ENCODE data around the gene HUWE1.

Gene HUWE1

GRCh38 chrX:53622431-53622830, 64.1 kb downstream of the HUWE1 start:
- H3K27ac Mint-ChIP-seq: peak overlapping the region in 1 of 2 donors; percentile 77
- ATAC-seq (replicated peaks) (no peak), DNase-seq (no peak)
- H3K4me1 Mint-ChIP-seq (ENCODE audit: low read depth in 2 of 2): peaks cover 3 to 11% of the 10 kb centered on the region in 2 donors
- peaks cover 75% of the 10 kb centered on the region for H3K36me3 Mint-ChIP-seq (ENCODE audit: insufficient read depth)
- no peaks in the 10 kb centered on the region for H3K27me3 Mint-ChIP-seq
- no peaks in the 10 kb centered on the region for H3K9me3 Mint-ChIP-seq
- no peak overlapping the region for H3K4me3 Mint-ChIP-seq

DNA sequence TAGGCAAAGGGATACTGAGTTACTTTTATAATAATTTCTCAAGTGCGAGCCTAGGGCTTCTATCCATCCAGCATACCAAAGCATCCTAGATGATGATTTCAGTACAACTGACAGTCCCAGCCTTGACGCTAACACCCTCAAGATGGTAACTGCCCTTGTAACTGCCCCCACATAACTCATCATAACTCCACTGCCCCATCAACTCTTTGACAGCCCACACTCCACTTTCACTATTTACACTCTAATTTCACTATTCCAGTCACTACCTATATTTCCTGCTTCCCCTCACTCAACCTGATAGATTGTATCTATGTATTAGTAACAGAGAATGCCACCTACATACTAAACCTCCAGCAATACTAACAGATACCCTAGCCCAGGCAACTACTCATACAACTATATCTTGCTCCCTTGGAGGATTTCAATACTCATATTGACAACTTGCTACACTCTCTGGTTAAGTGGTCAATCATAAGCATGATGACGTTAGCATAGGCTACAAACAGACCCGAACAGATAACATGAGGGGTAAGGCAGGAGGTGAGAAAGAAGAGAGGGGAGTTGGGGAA, 65.0 kb downstream of the HUWE1 start:
- peaks cover 3 to 11% of the 10 kb centered on the region in 2 donors for H3K4me1 Mint-ChIP-seq (ENCODE audit: low read depth in 2 of 2)
- peak overlapping the region in 1 of 2 donors; percentile 77 for H3K27ac Mint-ChIP-seq
- ATAC-seq (replicated peaks): no peak
- no peak overlapping the region for H3K4me3 Mint-ChIP-seq
- no peaks in the 10 kb centered on the region for H3K9me3 Mint-ChIP-seq
- no peaks in the 10 kb centered on the region for H3K27me3 Mint-ChIP-seq
- DNase-seq: no peak
- peaks cover 76% of the 10 kb centered on the region for H3K36me3 Mint-ChIP-seq (ENCODE audit: insufficient read depth)

DNA sequence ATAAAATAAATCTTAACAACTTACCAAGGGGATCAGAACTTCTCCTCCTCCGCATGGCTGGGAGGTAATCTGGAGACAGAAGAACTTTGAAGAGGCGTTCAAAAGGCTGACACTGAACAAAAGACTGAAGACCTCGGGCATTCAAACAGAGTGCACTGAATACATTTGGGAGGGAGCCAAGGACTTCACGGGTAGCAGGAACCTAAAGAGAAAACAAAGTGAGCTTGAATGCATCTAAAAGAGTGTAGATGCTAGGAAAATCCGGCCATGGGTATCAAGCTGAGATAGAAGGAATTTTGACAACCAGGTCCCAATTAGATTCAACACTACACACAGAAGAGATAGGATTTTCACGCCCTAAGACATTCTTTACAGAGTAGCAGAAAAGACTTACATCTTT, 69.6 kb downstream of the HUWE1 start:
- no peaks in the 10 kb centered on the region for H3K27me3 Mint-ChIP-seq
- H3K4me3 Mint-ChIP-seq: no peak overlapping the region
- H3K27ac Mint-ChIP-seq: no peak overlapping the region
- peaks cover 73% of the 10 kb centered on the region for H3K36me3 Mint-ChIP-seq (ENCODE audit: insufficient read depth)
- no peaks in the 10 kb centered on the region for H3K9me3 Mint-ChIP-seq
- H3K4me1 Mint-ChIP-seq (ENCODE audit: low read depth in 2 of 2): peaks cover 4 to 6% of the 10 kb centered on the region in 2 donors
- no peak for ATAC-seq (replicated peaks)
- no peak for DNase-seq

GRCh38 chrX:53606456-53606855, 80.1 kb downstream of the HUWE1 start:
- peaks cover 87% of the 10 kb centered on the region for H3K36me3 Mint-ChIP-seq (ENCODE audit: insufficient read depth)
- ATAC-seq (replicated peaks): no peak
- no peaks in the 10 kb centered on the region for H3K27me3 Mint-ChIP-seq
- H3K9me3 Mint-ChIP-seq: no peaks in the 10 kb centered on the region
- no peak overlapping the region for H3K4me3 Mint-ChIP-seq
- no peak for DNase-seq
- H3K4me1 Mint-ChIP-seq (ENCODE audit: low read depth in 2 of 2): peaks cover 0 to 3% of the 10 kb centered on the region in 2 donors
- no peak overlapping the region for H3K27ac Mint-ChIP-seq

DNA sequence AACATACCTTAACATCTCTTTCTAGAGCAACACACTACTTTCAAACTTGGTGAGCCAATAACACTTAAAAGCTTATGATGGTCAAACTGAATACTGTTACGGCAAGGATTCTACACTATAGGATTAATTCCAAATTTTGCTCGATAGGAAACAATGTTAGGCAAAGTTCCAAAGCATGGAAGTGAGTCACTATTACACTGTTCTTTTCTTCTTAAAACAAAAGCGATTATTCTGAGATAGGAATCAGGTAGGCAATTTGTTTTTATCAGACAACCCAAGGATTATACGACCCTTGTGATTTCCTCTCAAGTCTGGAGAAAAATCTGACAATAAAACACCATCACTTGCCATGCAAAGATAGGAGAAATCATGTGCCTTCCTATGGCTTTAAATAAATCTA, 81.5 kb downstream of the HUWE1 start:
- Mint-ChIP-seq H3K9me3 (no peaks in the 10 kb centered on the region), H3K4me3 (no peak overlapping the region), H3K36me3 (ENCODE audit: insufficient read depth) (peaks cover 86% of the 10 kb centered on the region), H3K27me3 (no peaks in the 10 kb centered on the region), H3K4me1 (ENCODE audit: low read depth in 2 of 2) (peaks cover 0 to 3% of the 10 kb centered on the region in 2 donors), H3K27ac (no peak overlapping the region)
- DNase-seq (no peak), ATAC-seq (replicated peaks) (no peak)

GRCh38 chrX:53599781-53600396, 86.6 kb downstream of the HUWE1 start:
- H3K9me3 Mint-ChIP-seq: no peaks in the 10 kb centered on the region
- no peaks in the 10 kb centered on the region for H3K27me3 Mint-ChIP-seq
- peak overlapping the region in 1 of 2 donors; percentile 12 for H3K27ac Mint-ChIP-seq

GRCh38 chrX:53598169-53598568, 88.3 kb downstream of the HUWE1 start:
- Mint-ChIP-seq H3K27ac (no peak overlapping the region), H3K36me3 (ENCODE audit: insufficient read depth) (peaks cover 64% of the 10 kb centered on the region), H3K27me3 (no peaks in the 10 kb centered on the region), H3K4me3 (no peak overlapping the region), H3K4me1 (ENCODE audit: low read depth in 2 of 2) (no peaks in the 10 kb centered on the region), H3K9me3 (no peaks in the 10 kb centered on the region)
- no peak for DNase-seq
- no peak for ATAC-seq (replicated peaks)

More at GRCh38 chrX:53599781-53600396, 86.6 kb downstream of the HUWE1 start:
- Mint-ChIP-seq H3K4me1 (ENCODE audit: low read depth in 2 of 2) (no peaks in the 10 kb centered on the region), H3K36me3 (ENCODE audit: insufficient read depth) (peaks cover 61% of the 10 kb centered on the region), H3K4me3 (no peak overlapping the region)
- ATAC-seq (replicated peaks) (no peak), DNase-seq (no peak)

DNA sequence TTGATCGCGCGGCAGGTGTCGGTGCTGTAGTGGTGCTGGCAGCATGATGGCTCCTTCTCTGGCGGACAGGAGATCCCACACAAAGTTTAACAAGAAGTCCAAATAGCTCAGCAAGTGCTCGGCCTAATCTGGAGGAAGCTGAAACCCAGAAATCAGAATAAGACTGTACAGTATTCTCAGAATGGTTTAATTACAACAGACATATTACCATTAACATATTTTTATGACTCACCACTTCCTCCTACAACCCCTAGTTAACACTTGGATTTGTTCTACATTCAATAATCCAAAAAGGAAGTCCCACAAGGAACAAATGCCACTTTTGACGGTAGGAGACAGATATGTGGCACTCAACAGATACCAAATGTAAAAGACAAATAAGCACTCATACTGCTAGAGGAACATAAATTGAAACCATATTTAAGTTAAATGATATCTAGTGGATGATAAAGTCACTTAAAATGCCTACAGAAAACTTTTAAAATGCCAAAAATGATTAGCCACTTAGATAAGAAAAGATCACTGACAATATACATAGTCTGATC, 91.2 kb downstream of the HUWE1 start:
- Mint-ChIP-seq H3K27ac (peak overlapping the region in 1 of 2 donors; percentile 38), H3K36me3 (ENCODE audit: insufficient read depth) (peaks cover 68% of the 10 kb centered on the region), H3K9me3 (no peaks in the 10 kb centered on the region), H3K27me3 (no peaks in the 10 kb centered on the region), H3K4me3 (no peak overlapping the region), H3K4me1 (ENCODE audit: low read depth in 2 of 2) (no peaks in the 10 kb centered on the region)
- DNase-seq (no peak), ATAC-seq (replicated peaks) (no peak)

- H3K36me3 Mint-ChIP-seq (ENCODE audit: insufficient read depth): peaks cover 74% of the 10 kb centered on the region
Observed at GRCh38 chrX:53594354-53594753, 92.2 kb downstream of the HUWE1 start.

DNA sequence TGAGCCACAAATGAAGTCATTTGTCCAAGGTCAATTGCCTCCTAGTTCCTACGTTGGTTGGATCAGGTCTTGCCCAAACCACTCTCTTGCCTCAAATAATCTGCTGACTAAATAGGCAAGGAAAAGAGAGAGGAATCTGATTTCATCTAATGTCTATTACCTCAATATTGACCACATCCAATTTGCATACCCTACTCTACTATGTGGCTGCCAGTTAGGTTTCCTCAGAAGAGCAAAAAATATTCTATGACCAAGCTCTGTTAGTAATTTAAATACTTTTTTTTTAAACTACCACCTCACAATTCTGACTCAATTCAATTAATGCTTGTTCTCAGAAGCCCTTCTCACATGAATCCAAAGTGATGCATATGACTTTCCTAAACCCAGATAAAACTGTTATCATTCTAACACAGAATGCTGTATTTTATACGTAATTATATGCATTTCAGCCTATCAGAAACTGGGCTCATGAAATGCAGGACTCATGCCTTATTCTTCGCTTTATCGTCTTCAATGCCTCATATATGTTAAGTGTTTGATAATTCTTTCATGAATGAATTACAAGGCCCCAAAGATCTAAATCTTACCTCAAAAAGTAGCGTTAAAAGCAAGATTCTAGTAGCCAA, 98.6 kb downstream of the HUWE1 start:
- Mint-ChIP-seq H3K4me1 (ENCODE audit: low read depth in 2 of 2) (no peaks in the 10 kb centered on the region), H3K27me3 (no peaks in the 10 kb centered on the region), H3K36me3 (ENCODE audit: insufficient read depth) (peaks cover 85% of the 10 kb centered on the region), H3K9me3 (no peaks in the 10 kb centered on the region), H3K4me3 (no peak overlapping the region), H3K27ac (no peak overlapping the region)
- no peak for ATAC-seq (replicated peaks)
- no peak for DNase-seq

More at GRCh38 chrX:53594354-53594753, 92.2 kb downstream of the HUWE1 start:
- ATAC-seq (replicated peaks): no peak
- Mint-ChIP-seq H3K27me3 (no peaks in the 10 kb centered on the region), H3K4me1 (ENCODE audit: low read depth in 2 of 2) (no peaks in the 10 kb centered on the region), H3K4me3 (no peak overlapping the region), H3K27ac (no peak overlapping the region), H3K9me3 (no peaks in the 10 kb centered on the region)
- DNase-seq: no peak

- peaks cover 83% of the 10 kb centered on the region for H3K36me3 Mint-ChIP-seq (ENCODE audit: insufficient read depth)
Observed at GRCh38 chrX:53584891-53585290, 101.6 kb downstream of the HUWE1 start.

DNA sequence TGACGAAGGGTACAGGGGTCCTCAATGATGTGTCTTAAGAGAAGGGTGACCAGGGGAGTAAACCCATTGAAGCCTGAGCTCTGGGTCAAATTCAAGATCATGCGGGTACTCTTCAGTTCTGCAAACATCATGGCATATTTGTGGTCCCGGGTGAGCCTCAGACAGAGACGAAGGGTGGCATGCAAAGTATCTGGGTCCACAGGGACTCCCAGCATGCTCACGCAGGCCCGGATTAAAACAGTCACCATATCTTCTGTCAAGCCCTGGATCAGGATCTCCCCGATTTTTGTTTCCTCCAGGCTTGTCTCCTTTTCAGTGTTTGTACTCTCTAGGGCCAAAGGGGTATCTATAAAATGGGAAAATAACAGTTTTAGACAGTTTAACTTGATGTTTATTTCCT, 102.9 kb downstream of the HUWE1 start:
- no peaks in the 10 kb centered on the region for H3K27me3 Mint-ChIP-seq
- no peak overlapping the region for H3K4me3 Mint-ChIP-seq
- H3K27ac Mint-ChIP-seq: no peak overlapping the region
- no peak for ATAC-seq (replicated peaks)
- no peak for DNase-seq
- peaks cover 73% of the 10 kb centered on the region for H3K36me3 Mint-ChIP-seq (ENCODE audit: insufficient read depth)
- peaks cover 0 to 4% of the 10 kb centered on the region in 2 donors for H3K4me1 Mint-ChIP-seq (ENCODE audit: low read depth in 2 of 2)
- no peaks in the 10 kb centered on the region for H3K9me3 Mint-ChIP-seq

More at GRCh38 chrX:53584891-53585290, 101.6 kb downstream of the HUWE1 start:
- no peaks in the 10 kb centered on the region for H3K27me3 Mint-ChIP-seq
- no peak overlapping the region for H3K4me3 Mint-ChIP-seq
- H3K27ac Mint-ChIP-seq: no peak overlapping the region
- H3K9me3 Mint-ChIP-seq: no peaks in the 10 kb centered on the region
- DNase-seq (no peak), ATAC-seq (replicated peaks) (no peak)
- peaks cover 0 to 4% of the 10 kb centered on the region in 2 donors for H3K4me1 Mint-ChIP-seq (ENCODE audit: low read depth in 2 of 2)

- H3K36me3 Mint-ChIP-seq (ENCODE audit: insufficient read depth): peaks cover 69% of the 10 kb centered on the region
- peak overlapping the region in 1 of 2 donors; percentile 26 for H3K27ac Mint-ChIP-seq
- DNase-seq (no peak), ATAC-seq (replicated peaks) (no peak)
- H3K4me3 Mint-ChIP-seq: no peak overlapping the region
- peaks cover 0 to 4% of the 10 kb centered on the region in 2 donors for H3K4me1 Mint-ChIP-seq (ENCODE audit: low read depth in 2 of 2)
- H3K27me3 Mint-ChIP-seq: no peaks in the 10 kb centered on the region
- no peaks in the 10 kb centered on the region for H3K9me3 Mint-ChIP-seq
Observed at GRCh38 chrX:53580742-53581504, 105.6 kb downstream of the HUWE1 start.

Measured in effector memory CD8-positive, alpha-beta T cell (primary cell).